GM18861 (cell line): ENCODE results near the gene FNDC5.

Experiments used
- ATAC-seq: cut with Tn5 transposase; IDR thresholded peaks from one replicate; pipeline ENCODE4 v1.9.1; 2021; ENCODE audit not compliant: unreplicated experiment

Gene FNDC5

GRCh38 chr1:32817159-32817814 is 53.4 kb downstream of the FNDC5 start, which contains the start of the genes S100PBP and YARS1:
Gene S100PBP, plus strand, starts transcription at chr1:32817653. Its CDS starts 8,447 bp downstream, at chr1:32826100.
Gene YARS1, minus strand, starts transcription at chr1:32817358. Its CDS starts 114 bp downstream, at chr1:32817244.
- ATAC-seq = peak; percentile 69

DNA sequence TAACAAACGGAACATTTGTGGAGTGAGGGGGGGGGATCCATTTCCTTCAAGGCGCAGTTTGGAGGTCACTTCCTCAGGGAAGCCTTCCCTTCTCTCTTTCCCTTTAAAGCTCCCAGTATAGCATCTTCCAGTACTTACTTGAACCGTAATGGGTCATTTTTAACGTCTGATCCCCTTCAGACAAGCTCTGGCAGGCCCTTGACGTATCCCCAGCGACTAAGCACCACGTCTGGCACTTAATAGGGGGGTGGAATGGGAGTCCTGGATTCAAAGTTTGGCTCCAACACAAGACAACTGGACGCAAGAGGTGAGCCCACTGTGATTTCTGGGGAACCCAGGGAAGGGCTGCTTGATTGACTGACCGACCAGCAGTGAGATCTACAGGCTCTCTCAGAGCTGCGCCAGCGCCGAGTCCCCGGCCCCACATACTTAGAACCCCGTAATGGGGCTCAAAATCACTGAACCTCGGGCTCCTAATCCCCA is 54.0 kb downstream of the FNDC5 start:
- ATAC-seq = no peak

DNA sequence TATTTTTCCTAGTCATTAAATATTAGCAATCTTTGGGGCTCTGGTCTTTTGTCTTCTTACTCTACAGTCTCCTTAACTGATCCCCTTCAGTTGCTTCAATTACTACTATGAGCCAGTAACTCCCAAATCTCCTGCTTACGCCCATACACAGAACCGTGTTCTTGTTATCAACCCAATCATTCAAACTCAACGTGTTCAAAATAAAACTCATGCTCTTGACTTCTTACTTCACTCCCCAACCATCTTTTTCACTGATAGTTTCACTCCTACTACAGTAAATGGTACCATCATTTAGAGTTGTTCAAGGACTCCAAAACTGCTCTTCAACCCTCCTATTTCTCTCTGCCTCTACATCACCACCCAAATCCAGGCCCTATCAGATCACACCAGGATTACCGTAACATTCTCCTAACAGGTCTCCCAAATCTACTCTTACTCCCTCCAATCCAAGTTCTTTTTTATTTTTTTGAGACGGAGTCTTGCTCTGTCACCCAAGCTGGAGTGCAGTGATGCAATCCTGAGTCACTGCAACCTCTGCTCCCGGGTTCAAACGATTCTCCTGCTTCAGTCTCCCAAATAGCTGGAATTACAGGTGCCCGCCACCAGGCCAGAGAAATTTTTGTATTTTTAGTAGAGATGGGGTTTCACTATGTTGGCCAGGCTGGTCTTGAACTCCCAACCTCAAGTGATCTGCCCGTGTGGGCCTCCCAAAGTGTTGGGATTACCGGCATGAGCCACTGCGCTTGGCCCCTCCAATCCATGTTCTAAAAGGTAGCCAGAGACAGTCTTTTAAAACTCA is 56.6 kb downstream of the FNDC5 start:
- ATAC-seq = no peak
